Limb (tissue), 2 donors: ENCODE data around the gene SREBF2.

ENCODE experiments used
- DNase-seq, 2 donors: peaks; one replicate each; pipeline ENCODE4 v3.0.0-alpha.2; 2016; ENCODE audit errors: extremely low spot score in 2 of 2

The SREBF2 gene

GRCh38 chr22:41908411-41909309 lies 75.8 kb downstream of the SREBF2 start:
- DNase-seq = no peak

- DNase-seq = no peak
These were observed 76.6 kb downstream of the SREBF2 start for GRCh38 chr22:41909310-41910049.

- DNase-seq = peak in 1 of 2 donors; percentile 61
These were observed 77.4 kb downstream of the SREBF2 start for GRCh38 chr22:41910050-41911000.

GRCh38 chr22:41911001-41911611 lies 78.2 kb downstream of the SREBF2 start:
- DNase-seq = no peak

- no peak for DNase-seq
These were observed 79.6 kb downstream of the SREBF2 start for GRCh38 chr22:41912338-41913039.

GRCh38 chr22:41913040-41913719 lies 80.3 kb downstream of the SREBF2 start:
- no peak for DNase-seq

- no peak for DNase-seq
These were observed 81.1 kb downstream of the SREBF2 start for GRCh38 chr22:41913842-41914534.

- no peak for DNase-seq
These were observed 81.7 kb downstream of the SREBF2 start for GRCh38 chr22:41914611-41915034.

GRCh38 chr22:41915035-41915785 lies 82.3 kb downstream of the SREBF2 start, which contains the start of gene SHISA8:
SHISA8 (minus strand) TSS chr22:41915074; CDS start chr22:41914667, 407 bp downstream.
- peak in 1 of 2 donors; percentile 83 for DNase-seq

- DNase-seq = no peak
These were observed 83.0 kb downstream of the SREBF2 start for GRCh38 chr22:41915786-41916493.

- DNase-seq = no peak
These were observed 83.9 kb downstream of the SREBF2 start for GRCh38 chr22:41916745-41917358.

GRCh38 chr22:41917375-41917902 lies 84.5 kb downstream of the SREBF2 start:
- no peak for DNase-seq

- peak in 1 of 2 donors; percentile 67 for DNase-seq
These were observed 85.2 kb downstream of the SREBF2 start for GRCh38 chr22:41917903-41918791.

- peak in 1 of 2 donors; percentile 66 for DNase-seq
These were observed 86.7 kb downstream of the SREBF2 start for GRCh38 chr22:41919357-41920224.
